ENCODE measurements around the gene TMEM150C.

Gene TMEM150C

DNA sequence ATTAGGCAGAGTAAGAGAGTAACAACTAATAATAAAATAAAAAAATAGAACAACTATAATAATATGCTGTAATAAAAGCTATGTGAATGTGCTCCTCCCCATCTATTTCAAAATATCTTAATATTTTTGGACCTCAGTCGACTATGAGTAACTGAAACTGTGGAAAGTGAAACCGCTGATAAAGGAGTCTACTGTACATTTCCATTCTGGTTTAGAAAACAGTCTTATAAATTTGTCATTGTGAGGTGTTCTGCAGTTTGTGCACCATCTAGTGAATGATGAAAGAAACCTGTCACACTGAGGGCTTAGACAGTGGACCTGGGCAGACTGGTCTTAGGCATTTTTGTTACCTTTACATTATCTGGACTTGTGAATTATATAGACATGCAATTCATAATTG is 42.0 kb downstream of the TMEM150C start (continued):
- no peak for TF ChIP-seq PATZ1 (CRISPR knock-in tag; IDR thresholded peaks at IDR 0.05; ENCODE audit: borderline replicate concordance)
- TF ChIP-seq ZFP3 (CRISPR knock-in tag; IDR thresholded peaks at IDR 0.05): no peak
- TF ChIP-seq SNAI2 (CRISPR knock-in tag; IDR thresholded peaks at IDR 0.05): no peak
- no peak for TF ChIP-seq RARB (CRISPR knock-in tag; IDR thresholded peaks at IDR 0.05)
- TF ChIP-seq ZC3H10 (CRISPR knock-in tag; IDR thresholded peaks at IDR 0.05): no peak
- TF ChIP-seq TCF4 (CRISPR knock-in tag; IDR thresholded peaks at IDR 0.05; ENCODE audit: borderline replicate concordance): no peak

GRCh38 chr4:82519072-82519471 is 42.7 kb downstream of the TMEM150C start:
- TF ChIP-seq GLIS3 (CRISPR knock-in tag; IDR thresholded peaks at IDR 0.05) (no peak), CSRNP3 (CRISPR knock-in tag; IDR thresholded peaks at IDR 0.05) (no peak), SNAI2 (CRISPR knock-in tag; IDR thresholded peaks at IDR 0.05) (no peak), BACH2 (CRISPR knock-in tag; IDR thresholded peaks at IDR 0.05; ENCODE audit: borderline replicate concordance) (no peak), RARB (CRISPR knock-in tag; IDR thresholded peaks at IDR 0.05) (no peak), ZFP3 (CRISPR knock-in tag; IDR thresholded peaks at IDR 0.05) (no peak)
- ATAC-seq: no peak

- ATAC-seq: peak; percentile 67
- TF ChIP-seq ZFP30 (CRISPR knock-in tag; IDR thresholded peaks at IDR 0.05) (no peak), TCF4 (CRISPR knock-in tag; IDR thresholded peaks at IDR 0.05; ENCODE audit: borderline replicate concordance) (no peak), ZNF8 (CRISPR knock-in tag; IDR thresholded peaks at IDR 0.05) (no peak), CSRNP3 (CRISPR knock-in tag; IDR thresholded peaks at IDR 0.05) (no peak), TSHZ2 (CRISPR knock-in tag; IDR thresholded peaks at IDR 0.05) (no peak), ZC3H10 (CRISPR knock-in tag; IDR thresholded peaks at IDR 0.05) (no peak), BACH2 (CRISPR knock-in tag; IDR thresholded peaks at IDR 0.05; ENCODE audit: borderline replicate concordance) (no peak), GLIS3 (CRISPR knock-in tag; IDR thresholded peaks at IDR 0.05) (no peak), RARB (CRISPR knock-in tag; IDR thresholded peaks at IDR 0.05) (no peak), PATZ1 (CRISPR knock-in tag; IDR thresholded peaks at IDR 0.05; ENCODE audit: borderline replicate concordance) (no peak), PPARA (CRISPR knock-in tag; IDR thresholded peaks at IDR 0.05; ENCODE audit: borderline replicate concordance) (no peak), ARNTL (CRISPR knock-in tag; IDR thresholded peaks at IDR 0.05; ENCODE audit: borderline replicate concordance, low read depth) (no peak), ZNF70 (CRISPR knock-in tag; IDR thresholded peaks at IDR 0.05) (no peak), ZFP3 (CRISPR knock-in tag; IDR thresholded peaks at IDR 0.05) (no peak), ESRRG (CRISPR knock-in tag; IDR thresholded peaks at IDR 0.05) (no peak), ISL1 (CRISPR knock-in tag; IDR thresholded peaks at IDR 0.05) (no peak)
These were observed 44.7 kb downstream of the TMEM150C start for GRCh38 chr4:82517043-82517442.

GRCh38 chr4:82515705-82516104 is 46.1 kb downstream of the TMEM150C start:
- ATAC-seq: peak; percentile 32
- TF ChIP-seq PATZ1 (CRISPR knock-in tag; IDR thresholded peaks at IDR 0.05; ENCODE audit: borderline replicate concordance) (no peak), OSR1 (CRISPR knock-in tag; IDR thresholded peaks at IDR 0.05) (no peak), ZNF565 (CRISPR knock-in tag; conservative IDR thresholded peaks at IDR 0.05; ENCODE audit: low read depth) (no peak), RARB (CRISPR knock-in tag; IDR thresholded peaks at IDR 0.05) (no peak), TOX (CRISPR knock-in tag; IDR thresholded peaks at IDR 0.05; ENCODE audit: borderline replicate concordance) (no peak), ARNTL (CRISPR knock-in tag; IDR thresholded peaks at IDR 0.05; ENCODE audit: borderline replicate concordance, low read depth) (no peak), SNAI2 (CRISPR knock-in tag; IDR thresholded peaks at IDR 0.05) (no peak), TCF4 (CRISPR knock-in tag; IDR thresholded peaks at IDR 0.05; ENCODE audit: borderline replicate concordance) (no peak), ZFP3 (CRISPR knock-in tag; IDR thresholded peaks at IDR 0.05) (no peak), CSRNP3 (CRISPR knock-in tag; IDR thresholded peaks at IDR 0.05) (no peak), ZNF8 (CRISPR knock-in tag; IDR thresholded peaks at IDR 0.05) (no peak), ESRRG (CRISPR knock-in tag; IDR thresholded peaks at IDR 0.05) (no peak), ZNF70 (CRISPR knock-in tag; IDR thresholded peaks at IDR 0.05) (no peak)
